ENCODE measurements around the gene TOR1AIP2. TPM values are rescaled to one million over a fixed set of nuclear protein-coding genes. Genes with fewer than 3 reads are reported as not detected.

Gene TOR1AIP2
- total and polyA plus RNA-seq, 2 of the 13 experiments (the other 11 are each of a cell fraction or from before 2014, with no cell fraction given) = 35.2 to 65.8 TPM

GRCh38 chr1:179882253-179883039 lies 4.8 kb upstream of the TOR1AIP2 start, which contains the start of gene TOR1AIP1 (continued):
- TF ChIP-seq GZF1 (CRISPR knock-in tag; IDR thresholded peaks at IDR 0.05) (no peak), FUBP1 (CRISPR knock-in tag; IDR thresholded peaks at IDR 0.05; ENCODE audit: borderline replicate concordance) (no peak), THAP9 (CRISPR knock-in tag; IDR thresholded peaks at IDR 0.05; ENCODE audit: borderline replicate concordance) (peak; percentile 96), NR2F6 (IDR thresholded peaks at IDR 0.05) (no peak; the same call in 1 of the 2 replicates), NR2F6 (CRISPR knock-in tag; IDR thresholded peaks at IDR 0.05) (no peak; the same call in 1 of the 2 replicates), HMG20B (CRISPR knock-in tag; conservative IDR thresholded peaks at IDR 0.05) (no peak; the same call in none of the 2 replicates), PHF8 (CRISPR knock-in tag; IDR thresholded peaks at IDR 0.05) (peak; percentile 93), RBM39 (IDR thresholded peaks at IDR 0.05; ENCODE audit: low read depth, low read length, poor library complexity, severe bottlenecking) (peak; percentile 64), SALL1 (CRISPR knock-in tag; IDR thresholded peaks at IDR 0.05) (peak; percentile 92), PHF21A (CRISPR knock-in tag; IDR thresholded peaks at IDR 0.05) (peak; percentile 95), PRDM10 (CRISPR knock-in tag; IDR thresholded peaks at IDR 0.05; ENCODE audit: low read depth) (no peak), ZNF138 (CRISPR knock-in tag; IDR thresholded peaks at IDR 0.05; ENCODE audit: low read depth) (peak; percentile 24), AGO1 (IDR thresholded peaks at IDR 0.05; ENCODE audit: low read depth, low read length, poor library complexity, severe bottlenecking) (peak; percentile 70), ZHX1 (CRISPR knock-in tag; IDR thresholded peaks at IDR 0.05; ENCODE audit: low read depth) (peak; percentile 100), ARID2 (CRISPR knock-in tag; IDR thresholded peaks at IDR 0.05; ENCODE audit: borderline replicate concordance) (peak; percentile 18; the same call in 1 of the 2 replicates)

All from HepG2 (cell line).